ENCODE data around the gene ZDHHC24.
A peak's percentile ranks its signal among the peaks of the same experiment; 100 is the strongest.

ZDHHC24 gene

GRCh38 chr11:66593303-66593635 lies 47.4 kb upstream of the ZDHHC24 start:
- H2AFZ ChIP-seq (ENCODE audit: low read depth, low read length) = peak overlapping the region; percentile 93
- peak overlapping the region; percentile 82 for H3K9ac ChIP-seq (ENCODE audit: low read depth, low read length)
- ATAC-seq (ENCODE audit: insufficient read depth, low read depth) = no peak
- H3K79me2 ChIP-seq (ENCODE audit: insufficient read depth, low read length) = peaks cover 12% of the 10 kb centered on the region
- H3K4me2 ChIP-seq (ENCODE audit: insufficient read depth, low read length) = peak overlapping the region; percentile 98
- TF ChIP-seq EZH2 (IDR thresholded peaks at IDR 0.05; ENCODE audit: borderline replicate concordance, low read depth, low read length, severe bottlenecking) = no peak
- TF ChIP-seq CTCF (IDR thresholded peaks at IDR 0.05; ENCODE audit: borderline replicate concordance, extremely low read depth, low read length, poor library complexity, severe bottlenecking) = no peak
- H3K4me3 ChIP-seq (ENCODE audit: low read depth in 1 of 2, low read length in 2 of 2) = peak overlapping the region; percentile 80 to 96
- H3K9me3 ChIP-seq (ENCODE audit: insufficient read depth, low read length, severe bottlenecking) = no peaks in the 10 kb centered on the region
- no peaks in the 10 kb centered on the region for H3K27me3 ChIP-seq (ENCODE audit: insufficient read depth, low read length, poor library complexity)
- no peak for DNase-seq
- H3K36me3 ChIP-seq (ENCODE audit: insufficient read depth, low read length) = no peaks in the 10 kb centered on the region; the same call in 1 of the 2 replicates
- no peaks in the 10 kb centered on the region for H4K20me1 ChIP-seq (ENCODE audit: insufficient read depth, low read length)
- H3K4me1 ChIP-seq (ENCODE audit: insufficient read depth, low read length) = peaks cover 26% of the 10 kb centered on the region
- H3K27ac ChIP-seq (ENCODE audit: low read length) = peak overlapping the region; percentile 81

- Histone ChIP-seq H3K4me2 (ENCODE audit: insufficient read depth, low read length) (peak within 1 kb of the TSS; percentile 98), H3K4me3 (ENCODE audit: low read depth in 1 of 2, low read length in 2 of 2) (peak within 1 kb of the TSS; percentile 80 to 96), H2AFZ (ENCODE audit: low read depth, low read length) (peak within 1 kb of the TSS; percentile 93), H3K36me3 (ENCODE audit: insufficient read depth, low read length) (no peaks in the 10 kb centered on the region; the same call in 1 of the 2 replicates), H3K4me1 (ENCODE audit: insufficient read depth, low read length) (peaks cover 26% of the 10 kb centered on the region), H4K20me1 (ENCODE audit: insufficient read depth, low read length) (no peaks in the 10 kb centered on the region), H3K9me3 (ENCODE audit: insufficient read depth, low read length, severe bottlenecking) (no peaks in the 10 kb centered on the region), H3K9ac (ENCODE audit: low read depth, low read length) (peak within 1 kb of the TSS; percentile 82), H3K79me2 (ENCODE audit: insufficient read depth, low read length) (peaks cover 12% of the 10 kb centered on the region), H3K27ac (ENCODE audit: low read length) (peak within 1 kb of the TSS; percentile 81), H3K27me3 (ENCODE audit: insufficient read depth, low read length, poor library complexity) (no peaks in the 10 kb centered on the region)
- TF ChIP-seq CTCF (IDR thresholded peaks at IDR 0.05; ENCODE audit: borderline replicate concordance, extremely low read depth, low read length, poor library complexity, severe bottlenecking) (peak; percentile 67), EZH2 (IDR thresholded peaks at IDR 0.05; ENCODE audit: borderline replicate concordance, low read depth, low read length, severe bottlenecking) (no peak)
- peak; percentile 98 for DNase-seq
- peak; percentile 98 for ATAC-seq (ENCODE audit: insufficient read depth, low read depth)
These were observed 46.8 kb upstream of the ZDHHC24 start, which contains the start of the genes CCDC87 and CCS for GRCh38 chr11:66592457-66593302. Gene CCDC87, minus strand, starts transcription at chr11:66593063. Its CDS starts 48 bp downstream, at chr11:66593015. Gene CCS, plus strand, starts transcription at chr11:66593185. Its CDS starts 77 bp downstream, at chr11:66593262.

- no peak for TF ChIP-seq EZH2 (IDR thresholded peaks at IDR 0.05; ENCODE audit: borderline replicate concordance, low read depth, low read length, severe bottlenecking)
- no peak for TF ChIP-seq CTCF (IDR thresholded peaks at IDR 0.05; ENCODE audit: borderline replicate concordance, extremely low read depth, low read length, poor library complexity, severe bottlenecking)
- ATAC-seq (ENCODE audit: insufficient read depth, low read depth) = no peak
- no peak overlapping the region for H3K9ac ChIP-seq (ENCODE audit: low read depth, low read length)
- no peak overlapping the region for H2AFZ ChIP-seq (ENCODE audit: low read depth, low read length)
- no peaks in the 10 kb centered on the region for H3K27me3 ChIP-seq (ENCODE audit: insufficient read depth, low read length, poor library complexity)
- no peak overlapping the region for H3K27ac ChIP-seq (ENCODE audit: low read length)
- no peak overlapping the region for H3K4me3 ChIP-seq (ENCODE audit: low read depth in 1 of 2, low read length in 2 of 2)
- H3K9me3 ChIP-seq (ENCODE audit: insufficient read depth, low read length, severe bottlenecking) = no peaks in the 10 kb centered on the region
- no peak for DNase-seq
- no peak overlapping the region for H3K4me2 ChIP-seq (ENCODE audit: insufficient read depth, low read length)
- no peaks in the 10 kb centered on the region; the same call in 1 of the 2 replicates for H3K36me3 ChIP-seq (ENCODE audit: insufficient read depth, low read length)
- peaks cover 26% of the 10 kb centered on the region for H3K4me1 ChIP-seq (ENCODE audit: insufficient read depth, low read length)
- peaks cover 9% of the 10 kb centered on the region for H3K79me2 ChIP-seq (ENCODE audit: insufficient read depth, low read length)
- no peaks in the 10 kb centered on the region for H4K20me1 ChIP-seq (ENCODE audit: insufficient read depth, low read length)
These were observed 45.3 kb upstream of the ZDHHC24 start for GRCh38 chr11:66591175-66591574.
